H9 (cell line): ENCODE measurements around the gene MED13L. TPM values are rescaled to one million over a fixed set of nuclear protein-coding genes. Genes with fewer than 3 reads are reported as not detected.

Experiments
- DNase-seq: peaks from one replicate; pipeline ENCODE4 v3.0.0-alpha.2; 2017
- H2AFZ ChIP-seq: one replicate; pipeline ENCODE4 v1.6.1; 2013; ENCODE audit warnings: mild to moderate bottlenecking, low read length, control low read depth, moderate library complexity
- H2AK5ac ChIP-seq: 2 replicates; pipeline ENCODE4 v1.6.1; 2013; ENCODE audit warnings: low read length, control low read depth, mixed read lengths; ENCODE audit not compliant: insufficient read length
- H2BK120ac ChIP-seq: one replicate; pipeline ENCODE4 v1.6.1; 2013; ENCODE audit warnings: low read depth, mild to moderate bottlenecking, low read length, control low read depth, inconsistent platforms; ENCODE audit not compliant: poor library complexity, severe bottlenecking
- H2BK12ac ChIP-seq: 2 replicates; pipeline ENCODE4 v1.6.1; 2013; ENCODE audit warnings: low read length, control low read depth, mixed read lengths, low read depth; ENCODE audit not compliant: insufficient read length
- H2BK15ac ChIP-seq: 2 replicates; pipeline ENCODE4 v1.6.1; 2013; ENCODE audit warnings: low read depth, low read length, control low read depth
- H2BK20ac ChIP-seq: one replicate; pipeline ENCODE4 v1.6.1; 2013; ENCODE audit warnings: low read depth, mild to moderate bottlenecking, low read length, control low read depth, inconsistent platforms; ENCODE audit not compliant: poor library complexity, severe bottlenecking
- H2BK5ac ChIP-seq: 2 replicates; pipeline ENCODE4 v1.6.1; 2013; ENCODE audit warnings: low read length, control low read depth, mixed read lengths; ENCODE audit not compliant: insufficient read length
- H3K14ac ChIP-seq: 2 replicates; pipeline ENCODE4 v1.6.1; 2013; ENCODE audit warnings: low read length, control low read depth; ENCODE audit not compliant: insufficient read depth
- H3K18ac ChIP-seq: 2 replicates; pipeline ENCODE4 v1.6.1; 2013; ENCODE audit warnings: low read depth, mild to moderate bottlenecking, mixed read lengths, low read length, control low read depth; ENCODE audit not compliant: insufficient read length
- H3K23ac ChIP-seq: 2 replicates; pipeline ENCODE4 v1.6.1; 2013; ENCODE audit warnings: low read length, control low read depth, mixed read lengths, low read depth; ENCODE audit not compliant: insufficient read length
- H3K23me2 ChIP-seq: 2 replicates; pipeline ENCODE4 v1.6.1; 2013; ENCODE audit warnings: low read depth, mild to moderate bottlenecking, mixed read lengths, low read length, control low read depth; ENCODE audit not compliant: insufficient read length, poor library complexity, severe bottlenecking
- H3K27ac ChIP-seq: 2 replicates; pipeline ENCODE4 v1.5.1; 2013; ENCODE audit warnings: low read length, control low read depth, mixed read lengths, low read depth; ENCODE audit not compliant: insufficient read length
- H3K27me3 ChIP-seq: 2 replicates; pipeline ENCODE4 v1.6.1; 2013; ENCODE audit warnings: low read length, control low read depth, inconsistent platforms; ENCODE audit not compliant: insufficient read depth
- H3K4ac ChIP-seq: 2 replicates; pipeline ENCODE4 v1.6.1; 2013; ENCODE audit warnings: low read depth, mild to moderate bottlenecking, control low read depth, inconsistent platforms, low read length, moderate library complexity
- H3K4me1 ChIP-seq: 2 replicates; pipeline ENCODE4 v1.6.1; 2013; ENCODE audit warnings: low read length, control low read depth, inconsistent platforms; ENCODE audit not compliant: insufficient read depth
- H3K4me2 ChIP-seq: 2 replicates; pipeline ENCODE4 v1.6.1; 2013; ENCODE audit warnings: low read length, control low read depth, mixed read lengths; ENCODE audit not compliant: insufficient read length, insufficient read depth
- H3K56ac ChIP-seq: 2 replicates; pipeline ENCODE4 v1.6.1; 2013; ENCODE audit warnings: low read depth, mild to moderate bottlenecking, mixed read lengths, low read length, control low read depth; ENCODE audit not compliant: insufficient read length
- H3K79me1 ChIP-seq: 2 replicates; pipeline ENCODE4 v1.6.1; 2013; ENCODE audit warnings: low read depth, mild to moderate bottlenecking, moderate library complexity, low read length, control low read depth, inconsistent platforms; ENCODE audit not compliant: insufficient read depth, poor library complexity, severe bottlenecking
- H3K79me2 ChIP-seq: 2 replicates; pipeline ENCODE4 v1.6.1; 2013; ENCODE audit warnings: low read length, control low read depth, inconsistent platforms; ENCODE audit not compliant: insufficient read depth
- H3K9ac ChIP-seq: 2 replicates; pipeline ENCODE4 v1.6.1; 2013; ENCODE audit warnings: low read length, control low read depth, mixed read lengths; ENCODE audit not compliant: insufficient read length; ENCODE audit errors: extremely low read depth
- H3K9me3 ChIP-seq: one replicate; pipeline ENCODE4 v1.6.1; 2013; ENCODE audit warnings: low read depth, low read length, inconsistent platforms; ENCODE audit not compliant: control insufficient read depth
- H3T11ph ChIP-seq: one replicate; pipeline ENCODE4 v1.6.1; 2013; ENCODE audit warnings: mild to moderate bottlenecking, low read length, control low read depth, inconsistent platforms
- H4K20me1 ChIP-seq: one replicate; pipeline ENCODE4 v1.6.1; 2013; ENCODE audit not compliant: control insufficient read depth, insufficient read length, insufficient read depth
- H4K5ac ChIP-seq: 2 replicates; pipeline ENCODE4 v1.6.1; 2013; ENCODE audit warnings: low read depth, mild to moderate bottlenecking, mixed read lengths, low read length, control low read depth; ENCODE audit not compliant: insufficient read length
- H4K8ac ChIP-seq: replicated peaks from 2 replicates; pipeline ENCODE4 v1.6.1; 2013; ENCODE audit warnings: low read length, control low read depth, mixed read lengths, low read depth; ENCODE audit not compliant: insufficient read length
- H4K91ac ChIP-seq: 2 replicates; pipeline ENCODE4 v1.6.1; 2013; ENCODE audit warnings: low read depth, mild to moderate bottlenecking, moderate library complexity, mixed read lengths, low read length, control low read depth; ENCODE audit not compliant: insufficient read length
- H3K27ac Mint-ChIP-seq, 3 experiments: 2 replicates in 2 of 3; 3 replicates in 1 of 3; pipeline ENCODE4 v1.8.0; 2020 to 2021; ENCODE audit warnings: mixed read lengths in 3 of 3, mild to moderate bottlenecking in 1 of 3, moderate library complexity in 1 of 3
- H3K27me3 Mint-ChIP-seq: 2 replicates; pipeline ENCODE4 v1.8.0; 2021; ENCODE audit warnings: low read depth, mild to moderate bottlenecking, moderate library complexity, mixed read lengths
- H3K36me3 Mint-ChIP-seq, 3 experiments: 2 replicates in 2 of 3; 3 replicates in 1 of 3; pipeline ENCODE4 v1.8.0; 2020 to 2021; ENCODE audit warnings: low read depth in 3 of 3, mixed read lengths in 3 of 3; ENCODE audit not compliant: insufficient read depth in 1 of 3
- H3K4me1 Mint-ChIP-seq, 2 experiments: 2 replicates each; pipeline ENCODE4 v1.8.0; 2020; ENCODE audit warnings: mixed read lengths in 2 of 2
- H3K4me3 Mint-ChIP-seq, 2 experiments: 2 replicates in 1 of 2; 3 replicates in 1 of 2; pipeline ENCODE4 v1.8.0; 2020 to 2021; ENCODE audit warnings: mild to moderate bottlenecking in 2 of 2, mixed read lengths in 2 of 2, moderate library complexity in 1 of 2
- H3K9me3 Mint-ChIP-seq, 2 experiments: 2 replicates in 1 of 2; 3 replicates in 1 of 2; pipeline ENCODE4 v1.8.0; 2020; ENCODE audit warnings: mild to moderate bottlenecking in 2 of 2, mixed read lengths in 2 of 2, moderate library complexity in 1 of 2
- CTCF ChIP-seq: fragments of 200-600 bp; sonication (generic); conservative IDR thresholded peaks from 3 replicates; pipeline ENCODE4 v1.8.0; 2021; ENCODE audit warnings: antibody characterized with exemption, mild to moderate bottlenecking
- WGBS: extraction: QIAGEN DNeasy Blood & Tissue Kit; methylation state at CpG from one replicate; pipeline ENCODE4 v1.1.7; 2013; ENCODE audit warnings: missing lambda C conversion rate, low lambda C conversion rate, mixed read lengths; ENCODE audit not compliant: insufficient read length; ENCODE audit errors: extremely low coverage; 5-methylcytosine and 5-hydroxymethylcytosine counted together
- total RNA-seq: library from RNA; stranded (reverse); gene quantifications from 2 replicates; pipeline ENCODE4 v1.2.1, GENCODE V29; 2021

The MED13L gene
- total RNA-seq, 1 experiment from 2014 or later, result 52.4 TPM

DNA sequence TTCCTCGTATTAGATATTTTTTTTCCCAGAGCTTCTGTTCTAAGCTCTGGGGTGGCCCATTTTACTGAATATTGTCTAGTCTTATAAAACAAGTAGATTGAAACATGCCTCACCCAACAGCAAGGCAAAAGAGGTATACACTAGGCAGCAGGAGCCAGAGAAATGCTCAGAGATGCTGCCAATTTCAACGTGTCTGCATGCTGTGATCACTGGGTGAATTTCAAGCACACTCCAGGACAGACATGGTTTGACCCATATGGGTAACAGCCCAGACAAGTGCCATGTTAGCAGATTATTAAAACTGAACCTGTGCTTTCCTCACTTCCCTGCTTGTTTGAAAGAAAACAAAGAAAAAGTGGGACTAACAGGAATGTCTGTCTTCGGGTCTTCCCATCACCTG lies 321.3 kb downstream of the MED13L start:
- Mint-ChIP-seq H3K4me1 (peaks cover 9 to 19% of the 10 kb centered on the region in 2 experiments), H3K36me3 (peaks cover 4 to 12% (median 11%) of the 10 kb centered on the region in 3 experiments; a peak in 6 of 7 replicates), H3K9me3 (no peaks in the 10 kb centered on the region), H3K27ac (peak overlapping the region in 1 of 3 experiments; percentile 19; a peak in 2 of 7 replicates), H3K4me3 (no peak overlapping the region), H3K27me3 (no peaks in the 10 kb centered on the region)
- Histone ChIP-seq H3K27ac (no peak overlapping the region), H3K18ac (no peak overlapping the region), H3T11ph (no peak overlapping the region), H3K27me3 (no peaks in the 10 kb centered on the region), H2BK120ac (no peak overlapping the region), H4K20me1 (no peaks in the 10 kb centered on the region), H4K91ac (no peak overlapping the region), H4K8ac (no peak overlapping the region), H3K79me2 (no peaks in the 10 kb centered on the region), H2AFZ (no peak overlapping the region), H3K14ac (no peak overlapping the region), H3K4me1 (peaks cover 6% of the 10 kb centered on the region; the same call in 1 of the 2 replicates), H2AK5ac (no peak overlapping the region), H3K23me2 (no peaks in the 10 kb centered on the region), H2BK5ac (no peak overlapping the region), H3K79me1 (no peaks in the 10 kb centered on the region), H3K56ac (no peak overlapping the region), H3K23ac (no peak overlapping the region), H3K4ac (no peak overlapping the region), H4K5ac (no peak overlapping the region), H3K4me2 (no peak overlapping the region), H3K9ac (no peak overlapping the region), H2BK20ac (no peak overlapping the region), H2BK15ac (no peak overlapping the region), H3K9me3 (no peaks in the 10 kb centered on the region), H2BK12ac (no peak overlapping the region)
- no peak for TF ChIP-seq CTCF
- no peak for DNase-seq
- no CpG with 5 or more reads among the region's 3 CpGs for WGBS
